Nucleus accumbens (tissue), 56 donors: ENCODE data around the gene PTCD2.
"Not testable (repeated sequence)": the region's sequence is repeated elsewhere in the genome, so short reads cannot be mapped to it uniquely, and the experiment has no call there.

Experiments used
- DNase-seq, 56 donors: peaks; one replicate each; lab custom pipeline; 2025; lab: John Stamatoyannopoulos, UW

PTCD2 gene

DNA sequence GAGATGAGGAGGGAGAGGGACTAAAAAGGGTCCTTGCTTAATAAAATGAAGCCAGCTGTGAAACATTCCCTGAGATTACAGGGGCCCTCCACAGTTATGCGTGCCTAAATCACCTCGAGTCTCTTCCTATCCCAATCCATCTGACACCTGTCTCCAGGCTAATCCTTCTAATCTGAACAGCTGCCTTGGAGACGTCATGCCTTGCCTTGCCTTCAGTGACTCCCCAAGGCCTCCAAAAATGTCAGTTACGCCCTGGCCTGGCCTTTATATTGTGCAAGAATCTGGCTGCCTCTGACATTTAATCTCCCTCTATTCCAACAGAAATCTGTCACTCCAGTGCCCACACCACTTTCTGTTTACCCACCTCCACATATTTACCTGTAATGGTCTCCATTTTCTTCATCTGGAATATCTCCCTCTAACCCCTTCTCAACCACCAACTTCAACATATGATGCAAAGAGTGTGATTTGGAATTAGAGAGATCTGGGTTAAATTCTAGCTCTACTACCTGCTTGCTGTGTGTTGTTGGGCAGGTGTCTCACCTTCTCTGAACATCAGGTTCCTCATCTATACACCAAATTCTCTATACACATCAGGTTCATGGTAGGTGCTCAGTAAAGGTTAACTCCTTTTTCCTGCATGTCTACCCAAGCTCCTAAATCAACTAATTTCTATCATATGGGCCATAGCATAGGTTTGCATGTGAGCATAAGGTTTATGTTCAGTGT, 57.9 kb downstream of the PTCD2 start:
- no peak for DNase-seq

DNA sequence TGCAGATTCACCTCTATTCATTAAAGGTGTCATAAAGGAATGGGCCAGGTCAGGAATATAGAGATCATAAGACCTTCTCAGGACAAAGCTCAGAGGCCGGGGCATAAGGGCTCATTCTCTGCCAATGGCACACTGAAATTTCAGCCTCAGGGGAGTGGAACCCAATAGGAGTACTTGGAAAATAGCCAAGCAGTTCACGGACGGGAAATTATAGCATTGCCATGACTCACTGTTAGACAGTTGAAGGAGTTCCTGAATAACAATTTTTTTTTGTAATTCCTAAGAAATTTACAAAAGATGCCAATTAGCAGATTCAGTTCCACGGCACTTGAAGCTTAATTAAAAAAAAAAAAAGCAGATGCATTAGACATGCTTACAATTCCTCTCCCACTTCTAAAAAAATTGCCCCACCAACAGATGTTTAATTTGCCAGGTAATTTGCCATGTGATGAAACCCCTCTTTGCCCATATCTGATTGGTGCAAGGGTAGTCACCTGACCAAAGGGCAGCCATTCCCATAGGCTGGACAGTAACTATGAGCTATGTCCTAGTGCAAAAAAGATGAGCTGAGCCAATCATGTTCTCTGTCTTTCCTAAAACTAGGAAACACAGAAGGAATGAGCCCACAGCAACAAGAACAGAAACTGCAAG, 58.6 kb downstream of the PTCD2 start:
- DNase-seq: peak in 2 of 56 donors; percentile 7 to 8

DNA sequence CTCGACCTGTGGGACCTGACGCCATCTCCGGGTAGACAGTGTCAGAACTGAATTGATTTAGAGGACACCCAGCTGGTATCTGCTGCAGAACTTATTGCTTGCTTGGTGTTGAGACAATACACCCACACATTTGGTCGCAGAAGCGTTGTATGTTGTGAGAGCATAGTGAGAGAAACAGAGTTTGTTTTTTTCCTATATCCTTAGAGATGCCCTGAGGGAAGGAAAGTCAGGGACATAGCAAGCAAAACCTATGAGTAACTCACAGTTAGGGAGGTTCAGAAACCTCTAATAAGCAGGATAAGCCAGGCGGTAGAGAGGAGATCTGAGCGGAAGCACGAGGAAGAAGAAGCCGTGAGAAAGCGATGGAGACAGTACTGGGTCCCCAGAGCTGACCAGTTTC, 59.8 kb downstream of the PTCD2 start:
- no peak for DNase-seq

DNA sequence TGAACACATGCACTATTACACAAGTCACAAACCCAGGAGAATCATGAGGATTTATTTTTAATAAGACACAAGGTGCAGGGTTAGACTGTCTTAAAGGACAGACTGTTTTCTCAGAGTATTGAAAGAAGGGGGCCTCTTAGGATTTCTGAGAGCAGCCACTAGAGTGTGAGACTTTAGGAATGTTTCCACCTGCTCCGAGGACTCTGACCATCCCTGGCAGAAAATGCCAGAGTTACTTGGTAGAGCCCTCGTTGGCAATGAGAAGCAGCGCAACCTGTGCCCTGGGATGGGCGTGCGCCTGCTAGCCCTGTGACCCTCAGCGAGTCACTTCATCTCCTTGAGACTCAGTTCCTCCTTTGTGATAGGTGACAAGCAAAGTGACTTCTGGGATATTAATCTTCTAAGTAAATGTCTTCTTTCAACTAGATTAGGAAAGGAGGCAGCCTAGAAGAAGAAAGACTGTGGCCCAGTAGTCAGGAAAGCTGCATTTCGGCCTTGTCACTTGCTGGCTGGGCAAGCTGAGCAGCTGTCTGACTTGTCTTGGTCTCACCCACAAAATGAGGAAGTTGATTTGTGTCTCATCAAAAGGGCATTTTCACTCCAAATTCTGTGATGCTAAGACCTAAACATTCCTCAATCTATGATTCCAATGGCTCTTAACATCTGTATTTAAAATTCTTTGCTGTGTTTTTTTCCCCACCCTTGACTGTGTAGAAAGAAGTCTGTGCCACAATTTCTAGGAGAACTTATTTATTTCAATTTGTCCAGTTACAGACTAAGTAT, 60.5 kb downstream of the PTCD2 start:
- peak in 1 of 56 donors; percentile 5 for DNase-seq

DNA sequence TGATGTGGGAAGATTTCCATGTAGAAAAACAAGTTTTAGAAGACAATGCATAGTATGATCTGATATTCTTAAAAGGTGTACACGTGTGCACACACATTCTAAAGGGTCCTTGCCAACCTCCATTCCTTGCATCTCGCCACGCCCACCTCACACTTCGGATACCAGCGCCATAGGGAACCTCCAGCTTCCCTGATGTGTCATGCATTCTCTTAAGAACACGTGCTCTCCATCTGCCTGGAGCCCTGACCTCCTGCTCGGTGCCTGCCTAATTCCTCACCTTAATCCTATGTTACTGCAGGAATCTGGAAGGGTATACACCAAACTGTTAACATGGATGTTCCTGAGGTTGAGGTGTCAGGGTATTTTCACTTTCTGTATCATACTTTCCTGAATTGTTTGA, 63.1 kb downstream of the PTCD2 start:
- no peak for DNase-seq

DNA sequence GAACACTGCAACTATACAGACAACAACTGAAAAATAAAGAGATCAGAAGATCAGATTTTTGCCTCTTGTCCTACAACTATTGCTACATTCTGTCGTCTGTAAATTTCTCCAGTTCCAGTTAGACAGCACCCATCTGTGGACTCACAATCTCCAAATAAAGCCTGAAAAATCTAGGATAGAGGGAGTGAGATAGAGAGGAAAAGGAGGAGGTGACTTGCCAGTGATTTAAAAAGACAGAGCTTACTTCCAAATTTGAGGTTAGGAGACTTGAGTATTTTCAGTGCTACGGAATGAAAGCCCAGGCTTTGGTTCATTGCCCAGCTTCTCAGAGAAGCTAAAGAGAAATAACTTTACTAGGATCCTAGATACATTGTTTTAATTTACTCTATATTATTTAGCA, 63.6 kb downstream of the PTCD2 start:
- no peak for DNase-seq

DNA sequence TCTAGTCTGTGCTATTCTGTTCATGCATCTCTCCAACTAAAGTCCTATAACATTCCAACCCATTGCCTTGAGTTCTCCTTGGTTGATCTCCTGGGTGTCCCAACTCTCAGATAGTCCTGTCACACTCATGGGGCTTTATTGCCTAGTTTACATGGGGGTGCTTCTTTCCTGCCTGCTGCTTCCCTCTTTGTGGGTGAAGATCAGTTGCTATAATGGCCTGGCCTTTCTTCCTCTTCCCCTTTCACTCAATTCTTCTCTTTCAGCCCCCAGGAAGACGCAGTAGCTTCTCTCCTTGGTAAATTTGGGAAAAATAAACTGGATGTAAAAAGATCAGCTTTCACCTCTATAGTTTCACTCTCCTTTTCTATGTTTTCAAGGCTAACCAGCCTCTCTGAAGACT, 66.5 kb downstream of the PTCD2 start:
- DNase-seq: no peak

DNA sequence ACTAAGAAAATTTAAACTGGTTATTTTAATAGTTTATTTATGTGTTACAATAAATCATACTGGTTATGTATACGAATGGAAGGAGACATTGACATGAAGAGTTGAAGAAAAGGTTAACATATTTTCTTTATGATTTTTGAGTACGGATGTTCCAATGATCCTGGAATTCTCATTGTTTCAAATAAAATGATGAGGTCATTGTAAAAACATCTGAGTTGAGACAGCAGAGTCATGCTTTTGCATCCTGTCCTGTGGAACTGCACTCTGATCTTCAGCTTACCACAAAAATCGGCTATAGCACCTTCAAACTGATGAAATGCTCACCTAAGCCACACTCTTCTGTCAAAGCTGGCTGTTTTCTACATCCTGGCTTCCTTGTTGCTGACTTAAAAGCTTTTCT, 67.8 kb downstream of the PTCD2 start:
- no peak for DNase-seq

DNA sequence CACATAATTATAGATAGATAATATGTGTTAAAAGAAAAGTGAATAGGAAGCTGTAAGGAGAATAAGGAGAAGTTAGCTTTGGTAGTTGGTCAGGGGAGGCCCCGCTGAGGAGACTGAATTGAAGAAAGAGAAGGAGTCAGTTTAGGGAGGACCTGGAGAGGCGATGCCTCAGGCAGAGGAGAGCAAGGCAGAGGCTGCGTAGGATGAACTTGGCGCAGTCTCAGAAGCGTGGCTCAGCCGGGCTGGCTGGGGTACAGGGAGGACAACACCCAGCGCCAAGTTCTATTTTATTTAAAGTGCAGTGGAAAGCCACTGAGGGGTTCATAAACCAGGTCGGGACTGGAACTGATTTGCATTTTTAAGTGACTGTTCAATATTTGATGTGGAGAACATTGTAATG, 68.5 kb downstream of the PTCD2 start:
- DNase-seq: no peak

DNA sequence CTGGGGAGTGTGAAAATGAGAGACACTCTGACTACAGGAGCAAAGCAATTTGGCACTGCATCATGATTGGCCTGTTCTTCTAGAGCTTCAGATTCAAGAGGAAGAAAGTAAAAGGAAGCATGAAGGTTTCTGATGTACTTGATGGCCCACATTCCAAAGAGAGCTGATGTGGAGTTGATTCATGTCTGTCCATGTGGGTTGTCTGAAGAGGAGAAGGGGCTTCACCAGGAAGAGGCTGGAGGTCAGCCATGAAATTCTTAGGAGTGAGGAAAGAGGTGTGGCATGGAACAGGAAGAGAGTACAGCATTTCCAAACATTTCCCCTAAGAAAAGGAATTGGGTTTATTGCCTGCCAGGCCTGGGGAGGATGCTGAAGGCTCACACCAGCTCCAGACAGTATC, 70.7 kb downstream of the PTCD2 start:
- no peak for DNase-seq

DNA sequence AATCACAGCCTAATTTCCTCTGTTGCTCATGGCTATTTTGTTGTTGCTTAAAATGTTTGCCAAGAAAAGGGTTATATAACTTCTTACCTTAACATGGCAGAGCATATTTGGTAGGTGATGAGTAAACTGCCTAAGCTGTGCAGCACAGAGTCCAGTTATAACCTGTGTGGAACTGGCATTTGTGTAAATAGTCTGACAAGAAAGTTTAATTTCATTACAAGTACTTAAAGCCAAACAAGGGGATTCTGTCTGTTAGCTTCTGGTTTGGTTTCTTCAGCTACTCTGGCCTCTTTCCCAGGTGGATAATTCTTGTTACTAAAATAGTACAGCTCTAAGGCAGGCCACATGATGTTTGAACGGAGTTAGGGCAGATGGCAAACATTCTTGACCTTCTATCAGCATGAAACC, 72.2 kb downstream of the PTCD2 start:
- no peak for DNase-seq

DNA sequence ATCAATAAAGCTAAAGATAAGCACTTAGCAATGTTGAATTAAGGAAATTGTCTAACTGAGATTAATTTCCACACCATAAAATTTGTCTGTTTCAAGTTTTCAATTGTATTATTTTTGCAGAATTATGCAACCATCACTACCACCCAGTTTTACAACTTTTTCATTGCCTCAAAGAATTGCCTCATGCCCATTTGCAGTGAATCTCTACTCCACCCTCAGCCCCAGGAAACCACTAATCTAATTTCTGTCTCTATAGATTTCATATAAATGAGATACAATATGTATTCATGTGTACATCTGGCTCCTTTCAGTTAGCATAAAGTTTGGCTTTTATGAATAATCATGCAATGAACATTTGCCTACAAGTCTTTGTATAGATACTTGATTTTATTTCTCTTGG, 72.9 kb downstream of the PTCD2 start:
- no peak for DNase-seq

DNA sequence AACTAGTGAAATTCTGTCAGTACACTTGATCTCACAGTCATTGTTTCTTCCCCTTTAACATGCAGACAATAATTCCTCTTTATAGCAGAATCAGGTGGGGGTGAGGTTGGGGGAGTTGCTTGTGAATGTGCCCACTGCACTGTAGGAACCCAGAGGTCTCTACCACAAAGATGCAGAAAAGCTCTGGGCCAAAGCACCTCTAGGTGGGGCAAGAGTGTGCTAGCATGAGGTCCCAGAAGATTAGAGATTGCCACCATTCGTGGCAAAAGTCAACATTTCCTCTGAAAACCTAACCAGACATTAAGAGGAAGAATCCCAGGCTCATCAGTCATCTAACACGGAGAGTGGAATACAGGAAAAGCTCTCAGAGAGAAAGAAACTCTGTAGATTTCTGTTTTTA, 74.5 kb downstream of the PTCD2 start:
- peak in 3 of 56 donors; percentile 2 to 10 (median 10) for DNase-seq

DNA sequence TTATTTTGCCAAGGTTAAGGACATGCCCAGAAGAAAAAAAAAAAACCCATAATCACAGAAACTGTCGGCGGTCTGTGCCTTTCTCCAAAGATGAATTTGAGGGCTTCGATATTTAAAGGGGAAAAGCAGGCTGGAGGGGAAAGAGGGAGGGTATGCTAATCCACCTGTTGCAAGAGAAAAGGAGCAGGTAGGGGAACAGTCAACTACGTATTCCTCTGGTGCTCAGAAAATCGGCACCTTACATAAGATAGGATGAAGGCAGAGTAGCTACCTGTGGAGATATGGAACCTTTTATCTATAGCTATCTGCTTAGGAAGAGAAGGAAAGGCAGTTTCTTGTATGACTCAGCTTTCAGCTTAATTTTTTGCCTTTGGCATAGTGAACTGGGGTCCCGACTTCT, 77.7 kb downstream of the PTCD2 start:
- no peak for DNase-seq

DNA sequence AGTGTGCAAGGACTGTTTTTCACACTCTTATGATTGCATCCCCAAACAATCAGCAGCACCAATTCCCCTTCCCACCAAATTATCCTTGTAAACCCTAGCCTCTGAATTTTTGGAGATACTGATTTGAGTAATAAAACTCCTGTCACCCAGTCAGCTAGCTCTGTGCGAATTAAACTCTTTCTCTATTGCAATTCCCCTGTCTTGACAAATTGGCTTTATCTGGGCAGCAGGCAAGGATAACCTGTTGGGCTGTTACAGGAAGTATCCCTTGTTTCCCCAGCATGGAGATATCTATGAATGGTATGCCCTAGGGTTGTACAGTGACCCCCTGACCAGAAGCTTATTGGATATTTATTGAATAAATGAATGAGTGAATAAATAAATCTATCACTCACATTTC, 80.8 kb downstream of the PTCD2 start:
- DNase-seq: no peak

DNA sequence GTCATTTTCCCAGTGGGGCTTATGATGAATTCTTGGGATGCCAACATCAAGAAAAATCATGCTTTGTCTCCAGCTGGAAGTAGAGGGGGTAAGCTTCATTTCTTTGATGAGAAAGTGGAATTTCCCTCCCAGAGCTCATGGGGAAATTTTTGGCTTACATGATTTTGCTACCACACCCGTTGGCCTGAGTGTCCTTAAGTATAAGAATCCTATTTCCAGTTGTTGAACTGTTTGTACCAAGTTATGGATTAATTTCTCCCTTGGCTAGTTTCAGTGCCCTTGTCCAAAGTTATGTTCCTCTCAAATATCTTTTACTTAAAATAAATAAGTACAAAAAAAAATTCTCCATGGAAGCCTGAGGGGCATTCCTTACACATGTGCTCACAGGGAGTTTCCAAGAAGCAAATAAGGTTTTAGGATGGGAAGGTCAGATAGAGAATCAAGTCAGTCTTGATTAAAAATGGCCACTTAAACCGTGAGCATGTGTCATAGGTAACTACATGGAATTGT, 82.3 kb downstream of the PTCD2 start:
- no peak for DNase-seq

DNA sequence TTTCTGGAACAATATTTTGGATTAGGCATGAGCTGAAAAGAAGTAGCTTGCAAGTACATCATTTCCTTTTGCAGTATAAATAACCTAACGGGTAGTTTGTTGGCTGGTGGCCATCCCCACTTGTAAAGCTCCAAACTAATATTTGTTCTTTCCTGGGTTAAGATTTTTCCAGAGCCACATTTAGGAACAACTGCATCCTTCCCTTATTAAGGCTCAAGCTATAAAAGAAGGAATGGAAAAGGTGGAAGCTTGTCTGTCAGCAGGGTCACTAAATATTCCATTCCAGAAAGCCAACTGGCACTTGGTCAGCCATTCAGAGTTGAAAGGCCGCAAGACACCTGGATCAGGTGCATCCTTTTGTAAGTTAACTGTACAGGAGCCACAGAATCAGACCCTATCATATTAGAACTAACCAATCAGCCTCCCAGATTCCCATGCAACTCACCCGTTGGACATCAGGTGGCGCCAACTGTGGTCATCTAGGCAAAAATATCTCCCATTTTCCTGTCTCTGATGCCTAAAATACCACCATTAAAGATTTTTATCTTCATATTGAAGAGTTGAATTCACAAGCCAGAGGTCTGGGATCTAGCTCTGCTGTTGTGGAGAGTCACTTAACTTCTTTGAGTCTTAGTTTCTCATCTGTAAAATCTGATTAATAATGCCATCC, 82.9 kb downstream of the PTCD2 start:
- DNase-seq: no peak

DNA sequence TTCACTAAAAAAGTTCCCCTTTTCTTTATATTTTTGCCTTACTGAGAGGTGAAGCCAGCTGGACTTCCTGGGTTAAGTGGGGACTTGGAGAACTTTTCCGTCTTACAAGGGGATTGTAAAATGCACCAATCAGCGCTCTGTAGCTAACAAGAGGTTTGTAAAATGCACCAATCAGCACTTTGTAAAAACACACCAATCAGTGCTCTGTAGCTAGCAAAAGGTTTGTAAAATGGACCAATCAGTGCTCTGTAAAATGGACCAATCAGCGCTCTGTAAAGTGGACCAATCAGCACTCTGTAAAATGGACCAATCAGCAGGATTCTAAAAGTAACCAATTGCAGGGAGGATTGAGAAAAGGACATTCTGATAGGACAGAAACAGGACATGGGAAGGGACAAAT, 84.6 kb downstream of the PTCD2 start:
- DNase-seq: not testable (repeated sequence)

DNA sequence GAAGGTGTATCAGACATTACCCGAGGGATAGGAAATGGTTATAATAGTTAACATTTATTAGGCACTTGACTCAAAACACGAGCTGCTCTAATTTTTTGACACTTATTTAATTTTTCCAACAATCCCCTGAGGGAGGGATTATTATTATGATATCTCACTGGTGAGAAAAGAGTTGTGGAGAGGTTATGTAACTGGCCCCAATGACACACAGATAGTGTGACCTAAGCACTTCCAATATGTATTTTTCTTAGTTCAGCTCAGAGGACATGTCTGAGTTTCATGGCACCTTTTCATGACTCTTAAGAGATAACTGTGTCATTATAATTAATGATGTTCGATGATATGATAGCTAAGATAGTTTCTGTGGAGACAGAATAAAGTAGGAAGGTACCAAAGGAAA, 86.9 kb downstream of the PTCD2 start:
- DNase-seq: no peak

DNA sequence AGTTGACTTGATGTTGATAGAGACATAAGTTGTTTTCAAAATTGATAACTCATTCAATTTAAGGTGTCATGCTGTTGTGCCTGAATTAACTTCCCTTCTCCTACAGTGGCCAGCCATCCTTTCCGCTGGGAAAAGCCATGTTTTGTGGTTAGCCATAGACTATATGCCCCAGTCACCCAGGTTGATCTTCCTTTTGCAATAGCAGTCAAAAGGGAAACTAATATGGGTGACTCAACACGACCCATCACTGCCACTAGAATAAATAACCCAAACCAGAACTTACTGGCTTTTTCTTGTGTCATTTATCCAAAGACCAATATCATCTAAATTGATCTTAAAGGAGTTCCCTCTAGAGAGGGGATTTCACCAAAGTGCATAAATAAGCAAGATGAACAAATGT, 87.4 kb downstream of the PTCD2 start:
- no peak for DNase-seq

DNA sequence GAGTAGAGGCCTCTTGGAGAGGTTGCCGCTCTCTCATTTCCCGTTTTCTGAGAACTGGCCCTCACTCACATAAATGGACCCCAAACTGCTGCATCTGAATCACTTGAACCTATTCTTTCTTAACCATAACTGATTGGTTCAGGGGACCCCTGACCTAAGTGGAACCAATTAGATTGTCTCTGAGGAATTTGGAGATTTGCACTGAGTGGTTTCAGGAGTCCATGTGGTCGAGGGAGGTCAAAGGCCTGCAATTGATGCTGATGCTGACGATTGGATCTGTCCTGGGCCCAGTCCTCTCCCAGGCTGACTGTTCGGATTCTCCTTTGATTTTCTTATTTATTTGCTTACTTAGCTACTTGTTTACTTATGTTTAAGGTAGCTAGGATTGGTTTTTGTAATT, 88.0 kb downstream of the PTCD2 start:
- no peak for DNase-seq
